HEK293 (cell line): ENCODE data around the gene OR2AE1.

Source experiments
- GLI2 ChIP-seq: fragments of 450-650 bp; formaldehyde crosslinking; IDR thresholded peaks from 2 replicates; pipeline ENCODE4; 2017; ENCODE audit warnings: missing biosample characterization, missing genetic modification characterization, low read depth, borderline replicate concordance
- GLI4 ChIP-seq: fragments of 450-650 bp; formaldehyde crosslinking; IDR thresholded peaks from 2 replicates; pipeline ENCODE4 v1.5.1; 2016; ENCODE audit warnings: missing biosample characterization, missing genetic modification characterization
- GLIS1 ChIP-seq: fragments of 450-650 bp; formaldehyde crosslinking; IDR thresholded peaks from 2 replicates; pipeline ENCODE4 v1.5.1; 2016; ENCODE audit warnings: missing biosample characterization, missing genetic modification characterization
- MYNN ChIP-seq: fragments of 450-650 bp; formaldehyde crosslinking; IDR thresholded peaks from 2 replicates; pipeline ENCODE4 v1.5.1; 2016; ENCODE audit warnings: missing biosample characterization, missing genetic modification characterization, borderline replicate concordance
- OVOL3 ChIP-seq: fragments of 450-650 bp; formaldehyde crosslinking; IDR thresholded peaks from 2 replicates; pipeline ENCODE4 v1.5.1; 2016; ENCODE audit warnings: missing biosample characterization, missing genetic modification characterization
- PRDM10 ChIP-seq: fragments of 450-650 bp; formaldehyde crosslinking; IDR thresholded peaks from 2 replicates; pipeline ENCODE4 v1.5.1; 2016; ENCODE audit warnings: missing biosample characterization, missing genetic modification characterization
- RBAK ChIP-seq: fragments of 450-650 bp; formaldehyde crosslinking; IDR thresholded peaks from 2 replicates; pipeline ENCODE4 v1.5.1; 2016; ENCODE audit warnings: missing biosample characterization, missing genetic modification characterization
- SALL2 ChIP-seq: fragments of 450-650 bp; formaldehyde crosslinking; IDR thresholded peaks from 2 replicates; pipeline ENCODE4 v1.5.0; 2017; ENCODE audit warnings: missing biosample characterization, mild to moderate bottlenecking, missing genetic modification characterization, borderline replicate concordance
- SP3 ChIP-seq: fragments of 450-650 bp; formaldehyde crosslinking; IDR thresholded peaks from 2 replicates; pipeline ENCODE4 v1.5.1; 2016; ENCODE audit warnings: missing biosample characterization, missing genetic modification characterization
- TCF7L2 ChIP-seq: IDR thresholded peaks from 2 replicates; pipeline ENCODE4 v1.6.1; 2011; ENCODE audit warnings: low read depth, mild to moderate bottlenecking, inconsistent platforms, low read length, moderate library complexity, borderline replicate concordance
- YY1 ChIP-seq: fragments of 450-650 bp; formaldehyde crosslinking; IDR thresholded peaks from 2 replicates; pipeline ENCODE4 v1.5.1; 2018; ENCODE audit warnings: missing biosample characterization, missing genetic modification characterization
- YY2 ChIP-seq: fragments of 450-650 bp; formaldehyde crosslinking; IDR thresholded peaks from 2 replicates; pipeline ENCODE4 v1.5.1; 2016; ENCODE audit warnings: missing biosample characterization, missing genetic modification characterization
- ZBTB7A ChIP-seq: fragments of 450-650 bp; formaldehyde crosslinking; IDR thresholded peaks from 2 replicates; pipeline ENCODE4 v1.5.1; 2016; ENCODE audit warnings: low read depth, missing biosample characterization, missing genetic modification characterization
- ZFP69B ChIP-seq: fragments of 450-650 bp; formaldehyde crosslinking; IDR thresholded peaks from 2 replicates; pipeline ENCODE4 v1.5.1; 2016; ENCODE audit warnings: missing biosample characterization, missing genetic modification characterization
- ZNF132 ChIP-seq: fragments of 450-650 bp; formaldehyde crosslinking; IDR thresholded peaks from 2 replicates; pipeline ENCODE4 v1.5.1; 2017; ENCODE audit warnings: missing biosample characterization, missing genetic modification characterization, borderline replicate concordance
- ZNF292 ChIP-seq: fragments of 450-650 bp; formaldehyde crosslinking; IDR thresholded peaks from 2 replicates; pipeline ENCODE4 v1.5.1; 2016; ENCODE audit warnings: low read depth, missing biosample characterization, missing genetic modification characterization, borderline replicate concordance
- ZNF341 ChIP-seq: fragments of 450-650 bp; formaldehyde crosslinking; IDR thresholded peaks from 2 replicates; pipeline ENCODE4; 2016; ENCODE audit warnings: low read depth, missing biosample characterization, missing genetic modification characterization
- ZNF362 ChIP-seq: fragments of 450-650 bp; formaldehyde crosslinking; IDR thresholded peaks from 2 replicates; pipeline ENCODE4 v1.5.1; 2016; ENCODE audit warnings: missing biosample characterization, missing genetic modification characterization
- ZNF404 ChIP-seq: fragments of 450-650 bp; formaldehyde crosslinking; IDR thresholded peaks from 2 replicates; pipeline ENCODE4 v1.5.1; 2017; ENCODE audit warnings: missing biosample characterization, missing genetic modification characterization
- ZNF423 ChIP-seq: fragments of 450-650 bp; formaldehyde crosslinking; IDR thresholded peaks from 2 replicates; pipeline ENCODE4 v1.5.1; 2016; ENCODE audit warnings: missing biosample characterization, missing genetic modification characterization
- ZNF561 ChIP-seq: fragments of 450-650 bp; IDR thresholded peaks from 2 replicates; pipeline ENCODE4 v1.5.1; 2018; ENCODE audit warnings: missing biosample characterization, missing genetic modification characterization, borderline replicate concordance
- ZNF600 ChIP-seq: fragments of 450-650 bp; formaldehyde crosslinking; IDR thresholded peaks from 2 replicates; pipeline ENCODE4 v1.5.1; 2016; ENCODE audit warnings: missing biosample characterization, missing genetic modification characterization
- ZNF623 ChIP-seq: fragments of 450-650 bp; formaldehyde crosslinking; IDR thresholded peaks from 2 replicates; pipeline ENCODE4 v1.5.1; 2016; ENCODE audit warnings: missing biosample characterization, missing genetic modification characterization
- ZNF76 ChIP-seq: fragments of 450-650 bp; formaldehyde crosslinking; IDR thresholded peaks from 2 replicates; pipeline ENCODE4; 2016; ENCODE audit warnings: low read depth, missing biosample characterization, missing genetic modification characterization, borderline replicate concordance
- ZNF777 ChIP-seq: fragments of 450-650 bp; formaldehyde crosslinking; IDR thresholded peaks from 2 replicates; pipeline ENCODE4 v1.5.1; 2017; ENCODE audit warnings: missing biosample characterization, missing genetic modification characterization, borderline replicate concordance
- ZNF785 ChIP-seq: fragments of 450-650 bp; formaldehyde crosslinking; IDR thresholded peaks from 2 replicates; pipeline ENCODE4 v1.5.1; 2016; ENCODE audit warnings: missing biosample characterization, missing genetic modification characterization
- ZNF792 ChIP-seq: fragments of 450-650 bp; formaldehyde crosslinking; IDR thresholded peaks from 2 replicates; pipeline ENCODE4 v1.5.1; 2016; ENCODE audit warnings: missing biosample characterization, missing genetic modification characterization
- ZSCAN30 ChIP-seq: fragments of 450-650 bp; IDR thresholded peaks from 2 replicates; pipeline ENCODE4 v1.5.1; 2018; ENCODE audit warnings: missing biosample characterization, mild to moderate bottlenecking, missing genetic modification characterization, moderate library complexity
- TF ChIP-seq, protein P1 (sequence below): fragments of 450-650 bp; formaldehyde crosslinking; IDR thresholded peaks from 2 replicates; pipeline ENCODE4 v1.5.1; 2016; ENCODE audit warnings: missing biosample characterization, missing genetic modification characterization, low read depth
- TF ChIP-seq, protein P2 (sequence below): fragments of 450-650 bp; formaldehyde crosslinking; IDR thresholded peaks from 2 replicates; pipeline ENCODE4 v1.5.1; 2016; ENCODE audit warnings: missing biosample characterization, missing genetic modification characterization
- TF ChIP-seq, protein P3 (sequence below): fragments of 450-650 bp; formaldehyde crosslinking; IDR thresholded peaks from 2 replicates; pipeline ENCODE4 v1.5.1; 2016; ENCODE audit warnings: missing biosample characterization, missing genetic modification characterization

Gene OR2AE1

GRCh38 chr7:99918959-99919813 is 42.4 kb upstream of the OR2AE1 start, which contains the start of gene TRIM4 (continued):
- TF ChIP-seq PRDM10 (tag by site-specific recombination) (peak; percentile 63), ZNF785 (tag by site-specific recombination) (no peak), YY2 (tag by site-specific recombination) (peak; percentile 60), ZNF423 (0 out of 2 replicates have a peak, but pooled peaks have one; percentile 48), ZNF341 (tag by site-specific recombination) (no peak), OVOL3 (tag by site-specific recombination) (no peak), GLI2 (tag by site-specific recombination) (no peak), RBAK (tag by site-specific recombination) (no peak), GLI4 (no peak; the same call in 1 of the 2 replicates), ZNF76 (peak; percentile 89), GLIS1 (tag by site-specific recombination) (no peak), YY1 (no peak), ZNF132 (tag by site-specific recombination) (no peak), ZNF600 (peak; percentile 78), SP3 (tag by site-specific recombination) (0 out of 2 replicates have a peak, but pooled peaks have one; percentile 19), ZNF292 (tag by site-specific recombination) (no peak), SALL2 (tag by site-specific recombination) (no peak), ZNF623 (no peak), ZNF362 (no peak), MYNN (no peak), ZNF792 (tag by site-specific recombination) (no peak), ZFP69B (tag by site-specific recombination) (no peak), TCF7L2 (no peak), ZSCAN30 (tag by site-specific recombination) (peak; percentile 76), ZNF404 (tag by site-specific recombination) (no peak), ZBTB7A (tag by site-specific recombination) (no peak), ZNF561 (tag by site-specific recombination) (peak; percentile 80; the same call in 1 of the 2 replicates), ZNF777 (peak; percentile 91)
- TF ChIP-seq, protein P1, sequence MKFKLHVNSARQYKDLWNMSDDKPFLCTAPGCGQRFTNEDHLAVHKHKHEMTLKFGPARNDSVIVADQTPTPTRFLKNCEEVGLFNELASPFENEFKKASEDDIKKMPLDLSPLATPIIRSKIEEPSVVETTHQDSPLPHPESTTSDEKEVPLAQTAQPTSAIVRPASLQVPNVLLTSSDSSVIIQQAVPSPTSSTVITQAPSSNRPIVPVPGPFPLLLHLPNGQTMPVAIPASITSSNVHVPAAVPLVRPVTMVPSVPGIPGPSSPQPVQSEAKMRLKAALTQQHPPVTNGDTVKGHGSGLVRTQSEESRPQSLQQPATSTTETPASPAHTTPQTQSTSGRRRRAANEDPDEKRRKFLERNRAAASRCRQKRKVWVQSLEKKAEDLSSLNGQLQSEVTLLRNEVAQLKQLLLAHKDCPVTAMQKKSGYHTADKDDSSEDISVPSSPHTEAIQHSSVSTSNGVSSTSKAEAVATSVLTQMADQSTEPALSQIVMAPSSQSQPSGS (tag by site-specific recombination), result no peak
- TF ChIP-seq, protein P2, sequence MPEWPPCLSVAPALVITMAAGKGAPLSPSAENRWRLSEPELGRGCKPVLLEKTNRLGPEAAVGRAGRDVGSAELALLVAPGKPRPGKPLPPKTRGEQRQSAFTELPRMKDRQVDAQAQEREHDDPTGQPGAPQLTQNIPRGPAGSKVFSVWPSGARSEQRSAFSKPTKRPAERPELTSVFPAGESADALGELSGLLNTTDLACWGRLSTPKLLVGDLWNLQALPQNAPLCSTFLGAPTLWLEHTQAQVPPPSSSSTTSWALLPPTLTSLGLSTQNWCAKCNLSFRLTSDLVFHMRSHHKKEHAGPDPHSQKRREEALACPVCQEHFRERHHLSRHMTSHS, result no peak
- TF ChIP-seq, protein P3, sequence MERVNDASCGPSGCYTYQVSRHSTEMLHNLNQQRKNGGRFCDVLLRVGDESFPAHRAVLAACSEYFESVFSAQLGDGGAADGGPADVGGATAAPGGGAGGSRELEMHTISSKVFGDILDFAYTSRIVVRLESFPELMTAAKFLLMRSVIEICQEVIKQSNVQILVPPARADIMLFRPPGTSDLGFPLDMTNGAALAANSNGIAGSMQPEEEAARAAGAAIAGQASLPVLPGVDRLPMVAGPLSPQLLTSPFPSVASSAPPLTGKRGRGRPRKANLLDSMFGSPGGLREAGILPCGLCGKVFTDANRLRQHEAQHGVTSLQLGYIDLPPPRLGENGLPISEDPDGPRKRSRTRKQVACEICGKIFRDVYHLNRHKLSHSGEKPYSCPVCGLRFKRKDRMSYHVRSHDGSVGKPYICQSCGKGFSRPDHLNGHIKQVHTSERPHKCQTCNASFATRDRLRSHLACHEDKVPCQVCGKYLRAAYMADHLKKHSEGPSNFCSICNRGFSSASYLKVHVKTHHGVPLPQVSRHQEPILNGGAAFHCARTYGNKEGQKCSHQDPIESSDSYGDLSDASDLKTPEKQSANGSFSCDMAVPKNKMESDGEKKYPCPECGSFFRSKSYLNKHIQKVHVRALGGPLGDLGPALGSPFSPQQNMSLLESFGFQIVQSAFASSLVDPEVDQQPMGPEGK (tag by site-specific recombination), result peak; percentile 32; the same call in 1 of the 2 replicates
